Kidney epithelial cell (primary cell): Measurements from ENCODE around the gene TIMM10B. TPM values are rescaled to one million over a fixed set of nuclear protein-coding genes. Genes with fewer than 3 reads are reported as not detected.
"Not testable (repeated sequence)": the region's sequence is repeated elsewhere in the genome, so short reads cannot be mapped to it uniquely, and the experiment has no call there.

Experiments
- DNase-seq: peaks from one replicate; pipeline ENCODE4 v3.0.0-alpha.2; 2010; ENCODE audit warnings: low read depth
- H3K27me3 ChIP-seq: 2 replicates; pipeline ENCODE4 v1.6.0; 2011; ENCODE audit warnings: low read length; ENCODE audit not compliant: control insufficient read depth, insufficient read depth
- H3K36me3 ChIP-seq: 2 replicates; pipeline ENCODE4 v1.5.1; 2011; ENCODE audit warnings: low read length; ENCODE audit not compliant: control insufficient read depth, insufficient read depth
- H3K4me3 ChIP-seq: 2 replicates; pipeline ENCODE4 v1.5.1; 2011; ENCODE audit warnings: low read depth, mild to moderate bottlenecking, control low read depth, low read length
- total RNA-seq: library from RNA; depleted of rRNA; stranded (reverse); fragments of >200 nt; gene quantifications from 2 replicates; pipeline ENCODE4 v1.2.3, GENCODE V29; 2015
- TF ChIP-seq, protein P1 (sequence below): IDR thresholded peaks from 2 replicates; pipeline ENCODE4 v1.5.1; 2011; ENCODE audit warnings: mild to moderate bottlenecking, moderate library complexity, low read length, control low read depth, inconsistent platforms; ENCODE audit not compliant: insufficient read depth, poor library complexity, severe bottlenecking

Gene TIMM10B
- total RNA-seq, 1 donor from 2014 or later = 48.6 TPM

DNA sequence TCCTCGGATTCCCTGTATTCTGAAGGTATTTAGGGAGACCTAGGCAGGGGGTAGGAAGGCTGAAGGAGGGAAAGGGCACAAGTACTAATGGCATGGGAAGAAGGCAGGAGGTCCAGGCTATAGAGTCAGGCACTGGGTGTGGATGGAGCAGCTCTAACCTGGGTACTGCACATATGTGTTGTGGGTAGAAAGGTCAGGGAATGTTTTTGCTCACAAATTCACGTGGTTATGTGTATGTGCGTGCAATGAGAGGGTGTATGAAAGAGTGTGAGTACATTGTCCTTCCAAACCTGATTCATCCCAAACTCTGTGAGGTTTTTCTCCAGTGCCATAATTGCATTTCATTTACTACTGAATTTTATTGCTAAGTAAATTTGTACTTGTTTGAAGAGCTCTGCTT lies 39.0 kb downstream of the TIMM10B start:
- no peaks in the 10 kb centered on the region for H3K27me3 ChIP-seq
- TF ChIP-seq, protein P1, sequence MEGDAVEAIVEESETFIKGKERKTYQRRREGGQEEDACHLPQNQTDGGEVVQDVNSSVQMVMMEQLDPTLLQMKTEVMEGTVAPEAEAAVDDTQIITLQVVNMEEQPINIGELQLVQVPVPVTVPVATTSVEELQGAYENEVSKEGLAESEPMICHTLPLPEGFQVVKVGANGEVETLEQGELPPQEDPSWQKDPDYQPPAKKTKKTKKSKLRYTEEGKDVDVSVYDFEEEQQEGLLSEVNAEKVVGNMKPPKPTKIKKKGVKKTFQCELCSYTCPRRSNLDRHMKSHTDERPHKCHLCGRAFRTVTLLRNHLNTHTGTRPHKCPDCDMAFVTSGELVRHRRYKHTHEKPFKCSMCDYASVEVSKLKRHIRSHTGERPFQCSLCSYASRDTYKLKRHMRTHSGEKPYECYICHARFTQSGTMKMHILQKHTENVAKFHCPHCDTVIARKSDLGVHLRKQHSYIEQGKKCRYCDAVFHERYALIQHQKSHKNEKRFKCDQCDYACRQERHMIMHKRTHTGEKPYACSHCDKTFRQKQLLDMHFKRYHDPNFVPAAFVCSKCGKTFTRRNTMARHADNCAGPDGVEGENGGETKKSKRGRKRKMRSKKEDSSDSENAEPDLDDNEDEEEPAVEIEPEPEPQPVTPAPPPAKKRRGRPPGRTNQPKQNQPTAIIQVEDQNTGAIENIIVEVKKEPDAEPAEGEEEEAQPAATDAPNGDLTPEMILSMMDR = no peak
- H3K4me3 ChIP-seq = no peak overlapping the region
- DNase-seq = no peak
- H3K36me3 ChIP-seq = no peaks in the 10 kb centered on the region

DNA sequence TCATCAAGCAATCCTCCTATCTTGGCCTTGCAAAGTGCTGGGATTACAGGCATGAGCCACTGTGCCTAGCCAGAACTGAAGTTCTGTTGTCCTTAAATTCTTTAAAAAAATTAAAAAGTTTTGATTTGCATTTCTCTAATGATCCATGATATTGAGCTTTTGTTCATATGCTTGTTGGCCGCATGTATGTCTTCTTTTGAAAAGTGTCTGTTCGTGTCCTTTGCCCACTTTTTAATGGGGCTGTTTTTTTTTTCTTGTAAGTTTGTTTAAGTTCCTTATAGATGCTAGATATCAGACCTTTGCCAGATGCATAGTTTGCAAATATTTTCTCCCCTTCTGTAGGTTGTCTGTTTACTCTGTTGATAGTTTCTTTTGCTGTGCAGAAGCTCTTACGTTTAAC lies 40.6 kb downstream of the TIMM10B start:
- not testable (repeated sequence) for H3K27me3 ChIP-seq, DNase-seq, H3K36me3 ChIP-seq, H3K4me3 ChIP-seq

DNA sequence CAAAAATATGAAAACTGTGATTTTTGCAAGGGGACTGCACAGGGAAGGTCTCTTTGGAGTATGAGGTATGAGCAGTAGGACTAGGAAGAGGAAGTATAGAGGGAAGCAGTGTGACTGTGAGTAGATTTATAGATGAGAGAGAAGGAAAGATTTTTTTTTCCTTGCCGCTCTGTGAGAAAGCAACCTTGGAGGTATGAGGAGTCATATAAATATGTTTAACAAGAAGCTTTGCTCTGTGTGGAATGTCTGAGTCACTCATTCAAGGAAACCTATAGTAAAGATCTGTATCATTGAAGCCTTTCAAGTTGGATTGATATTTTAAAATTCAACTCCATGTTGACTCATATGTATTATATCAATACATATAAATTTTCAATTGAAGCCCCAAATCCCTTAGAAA lies 42.0 kb downstream of the TIMM10B start:
- no peak overlapping the region for H3K4me3 ChIP-seq
- peak; percentile 38 for DNase-seq
- H3K27me3 ChIP-seq = no peaks in the 10 kb centered on the region
- H3K36me3 ChIP-seq = no peaks in the 10 kb centered on the region
- TF ChIP-seq, protein P1 = no peak

DNA sequence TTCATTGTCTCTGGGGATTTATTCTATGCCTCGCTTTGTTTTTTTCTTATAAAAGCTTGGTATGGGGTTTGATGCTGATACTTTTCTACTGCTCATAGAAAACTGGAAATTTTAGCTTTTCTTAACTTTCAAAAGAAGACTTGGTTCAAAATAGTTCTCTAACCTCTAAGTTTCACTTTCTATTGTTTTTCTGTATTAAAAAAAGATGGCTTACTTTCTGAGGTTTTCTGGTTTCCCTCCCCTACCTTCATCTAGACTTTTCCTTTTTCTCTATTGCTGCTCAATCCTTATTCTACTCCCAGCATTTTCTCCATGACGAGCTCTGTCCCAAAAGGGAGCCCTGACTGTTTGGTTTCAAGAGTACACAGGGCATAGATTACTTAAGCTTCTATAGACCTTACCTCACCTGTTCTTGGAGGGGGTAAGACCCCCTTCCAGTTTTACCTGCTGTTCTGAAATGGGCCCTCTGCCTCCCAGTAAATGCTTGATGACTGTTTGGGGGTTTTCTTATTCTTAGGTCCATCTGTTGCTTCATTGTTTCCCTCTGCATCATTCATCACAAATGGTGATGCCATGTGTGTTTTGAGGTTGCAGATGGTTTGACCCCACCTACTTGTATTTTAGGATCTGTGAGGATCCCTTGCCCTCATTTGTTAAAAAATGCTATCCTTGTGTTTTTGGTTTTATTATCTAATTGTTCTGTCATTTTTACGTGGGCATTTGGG lies 45.3 kb downstream of the TIMM10B start:
- H3K36me3 ChIP-seq = no peaks in the 10 kb centered on the region
- H3K4me3 ChIP-seq = no peak overlapping the region
- TF ChIP-seq, protein P1 = no peak
- no peak for DNase-seq
- no peaks in the 10 kb centered on the region for H3K27me3 ChIP-seq

DNA sequence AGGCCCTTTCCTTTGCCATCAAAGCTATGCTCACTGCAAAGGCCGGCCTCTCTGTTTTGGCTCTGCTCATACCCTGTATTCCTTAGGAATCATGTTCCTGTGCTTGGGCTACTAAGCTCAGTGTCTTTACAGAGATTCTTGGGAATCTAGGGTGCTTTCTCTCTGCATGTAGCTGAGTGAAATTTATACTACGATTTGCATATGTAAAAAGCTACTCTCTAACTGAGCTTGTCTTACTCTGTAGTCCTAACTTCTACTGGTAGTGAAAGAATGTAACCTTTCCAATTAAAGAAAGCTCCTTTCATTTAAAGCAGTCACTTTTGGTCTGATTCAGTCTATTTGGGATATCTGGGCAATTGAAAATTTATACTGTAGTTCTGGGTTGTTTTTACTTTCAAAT lies 48.0 kb downstream of the TIMM10B start:
- no peak for DNase-seq
- H3K27me3 ChIP-seq = no peaks in the 10 kb centered on the region
- no peaks in the 10 kb centered on the region for H3K36me3 ChIP-seq
- H3K4me3 ChIP-seq = no peak overlapping the region
- TF ChIP-seq, protein P1 = no peak

DNA sequence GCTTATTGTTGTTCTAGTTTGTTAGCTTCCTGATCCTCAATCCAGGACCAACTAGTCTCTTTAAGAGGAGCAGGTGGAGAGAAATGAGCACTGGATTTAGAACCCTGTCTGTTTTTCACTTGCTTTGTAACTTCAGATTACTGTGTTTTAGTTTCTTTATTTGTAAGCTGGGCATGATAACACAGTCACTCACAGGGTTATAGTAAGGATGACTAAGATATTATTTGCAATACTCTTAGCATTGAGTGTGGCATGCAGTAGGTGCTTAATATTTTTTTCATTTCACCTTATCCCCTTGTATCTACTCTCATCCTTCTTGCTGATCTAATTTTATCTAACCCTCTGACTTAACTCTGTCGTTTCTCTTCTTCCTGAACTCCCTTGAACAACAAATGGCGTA lies 49.5 kb downstream of the TIMM10B start:
- DNase-seq = no peak
- Histone ChIP-seq H3K27me3 (no peaks in the 10 kb centered on the region), H3K4me3 (no peak overlapping the region), H3K36me3 (no peaks in the 10 kb centered on the region)
- TF ChIP-seq, protein P1 = no peak
